Cardiac muscle cell (in vitro differentiated cells and primary cell): ENCODE data around the gene PRKG1. TPM values are rescaled to one million over a fixed set of nuclear protein-coding genes. Genes with fewer than 3 reads are reported as not detected.
A peak's percentile ranks its signal among the peaks of the same experiment; 100 is the strongest.

Experiments used
- DNase-seq, 2 donors: peaks; one replicate each; pipeline versions ENCODE4 v3.0.0 to v3.0.0-alpha.2; 2010 to 2017; ENCODE audit warnings: low read depth in 1 of 2, low spot score in 1 of 2
- H3K27ac ChIP-seq: fragments of 200-600 bp; sonication (generic); 2 replicates; pipeline ENCODE4 v1.5.1; 2016
- H3K27me3 ChIP-seq: fragments of 200-600 bp; sonication (generic); 2 replicates; pipeline ENCODE4 v1.6.0; 2016; ENCODE audit warnings: control low read depth
- H3K36me3 ChIP-seq: fragments of 200-600 bp; sonication (generic); 2 replicates; pipeline ENCODE4 v1.5.1; 2016; ENCODE audit warnings: control low read depth
- H3K4me1 ChIP-seq: fragments of 200-600 bp; sonication (generic); 2 replicates; pipeline ENCODE4 v1.8.1; 2017; ENCODE audit warnings: low read depth, mild to moderate bottlenecking, mixed run types
- H3K4me3 ChIP-seq: fragments of 200-600 bp; sonication (generic); 2 replicates; pipeline ENCODE4 v1.5.1; 2016; ENCODE audit warnings: mild to moderate bottlenecking
- H3K9me3 ChIP-seq: fragments of 200-600 bp; sonication (generic); 2 replicates; pipeline ENCODE4 v1.5.1; 2017; ENCODE audit warnings: low read depth, mild to moderate bottlenecking, control low read depth
- CTCF ChIP-seq: IDR thresholded peaks from 2 replicates; pipeline ENCODE4 v1.5.1; 2012; ENCODE audit warnings: low read depth, mild to moderate bottlenecking, low read length
- polyA plus RNA-seq: library from polyadenylated mRNA; unstranded; fragments of >200 nt; fragmentation: Nextera tagmentation; extraction: Ambion mirVana; gene quantifications from 2 replicates; pipeline ENCODE4 v1.2.1, GENCODE V29; 2016
- total RNA-seq: library from RNA; depleted of rRNA; stranded (reverse); fragments of >200 nt; gene quantifications from 2 replicates; pipeline ENCODE4 v1.2.3, GENCODE V29; 2016

Gene PRKG1
- total and polyA plus RNA-seq, 2 experiments from 2014 or later = 2.9 to 13.3 TPM

GRCh38 chr10:51242393-51242792 lies 168.1 kb downstream of the PRKG1 start:
- no peak for DNase-seq
- H3K4me1 ChIP-seq = peaks cover 10% of the 10 kb centered on the region

GRCh38 chr10:51244309-51244708 lies 170.0 kb downstream of the PRKG1 start:
- H3K4me1 ChIP-seq = peaks cover 10% of the 10 kb centered on the region
- no peaks in the 10 kb centered on the region for H3K27me3 ChIP-seq
- no peak for TF ChIP-seq CTCF
- peak; percentile 22 to 28 for DNase-seq
- no peak overlapping the region for H3K4me3 ChIP-seq
- peak overlapping the region; percentile 0 for H3K27ac ChIP-seq
- H3K36me3 ChIP-seq = no peaks in the 10 kb centered on the region
- no peaks in the 10 kb centered on the region for H3K9me3 ChIP-seq

More at GRCh38 chr10:51242393-51242792, 168.1 kb downstream of the PRKG1 start:
- no peak for TF ChIP-seq CTCF
- Histone ChIP-seq H3K27ac (no peak overlapping the region), H3K4me3 (no peak overlapping the region), H3K36me3 (no peaks in the 10 kb centered on the region), H3K27me3 (no peaks in the 10 kb centered on the region), H3K9me3 (no peaks in the 10 kb centered on the region)

- Histone ChIP-seq H3K4me1 (peaks cover 10% of the 10 kb centered on the region), H3K4me3 (no peak overlapping the region), H3K27me3 (no peaks in the 10 kb centered on the region), H3K9me3 (no peaks in the 10 kb centered on the region), H3K36me3 (no peaks in the 10 kb centered on the region), H3K27ac (peak overlapping the region; percentile 0)
- peak; percentile 37 to 95 for DNase-seq
- TF ChIP-seq CTCF = no peak
Measured at GRCh38 chr10:51244748-51245490, 170.6 kb downstream of the PRKG1 start.

- no peak for TF ChIP-seq CTCF
- no peaks in the 10 kb centered on the region for H3K36me3 ChIP-seq
- H3K9me3 ChIP-seq = no peaks in the 10 kb centered on the region
- DNase-seq = no peak
- no peak overlapping the region for H3K27ac ChIP-seq
- H3K27me3 ChIP-seq = no peaks in the 10 kb centered on the region
- H3K4me3 ChIP-seq = no peak overlapping the region
- H3K4me1 ChIP-seq = peaks cover 10% of the 10 kb centered on the region
Measured at GRCh38 chr10:51246156-51246555, 171.9 kb downstream of the PRKG1 start.

GRCh38 chr10:51250278-51250920 lies 176.1 kb downstream of the PRKG1 start:
- Histone ChIP-seq H3K4me1 (no peaks in the 10 kb centered on the region), H3K4me3 (no peak overlapping the region), H3K36me3 (no peaks in the 10 kb centered on the region), H3K27ac (no peak overlapping the region), H3K9me3 (no peaks in the 10 kb centered on the region), H3K27me3 (no peaks in the 10 kb centered on the region)
- DNase-seq = no peak
- no peak for TF ChIP-seq CTCF
